HepG2 (cell line): ENCODE measurements around the gene SLC2A4. TPM values are rescaled to one million over a fixed set of nuclear protein-coding genes. Genes with fewer than 3 reads are reported as not detected.
A peak's percentile ranks its signal among the peaks of the same experiment; 100 is the strongest.

Source experiments
- ARHGAP35 ChIP-seq: sonication (generic); formaldehyde crosslinking; IDR thresholded peaks from 2 replicates; pipeline ENCODE4 v1.9.0; 2022; ENCODE audit warnings: mild to moderate bottlenecking, inconsistent platforms, moderate library complexity, missing genetic modification reagents, borderline replicate concordance
- ARNT ChIP-seq: fragments of 450-650 bp; IDR thresholded peaks from 2 replicates; pipeline ENCODE4 v1.6.1; 2017
- CREM ChIP-seq, 2 experiments: sonication (generic) in 1 of 2; formaldehyde crosslinking in 1 of 2; IDR thresholded peaks; 2 replicates each; pipeline versions ENCODE4 v1.4.0 to v1.6.1; 2016 to 2020; ENCODE audit warnings: antibody characterized with exemption in 1 of 2, mild to moderate bottlenecking in 1 of 2, missing genetic modification reagents in 1 of 2
- FIP1L1 ChIP-seq: fragments of 200-400 bp; formaldehyde crosslinking; IDR thresholded peaks from 2 replicates; pipeline ENCODE4 v1.6.1; 2018; ENCODE audit warnings: low read depth, mild to moderate bottlenecking, low read length, moderate library complexity, borderline replicate concordance; ENCODE audit not compliant: insufficient read depth
- KAT2B ChIP-seq: fragments of 150-350 bp; IDR thresholded peaks from 2 replicates; pipeline ENCODE4 v1.6.1; 2014; ENCODE audit warnings: low read depth, low read length, borderline replicate concordance
- KDM2A ChIP-seq: sonication (generic); formaldehyde crosslinking; IDR thresholded peaks from 2 replicates; pipeline ENCODE4 v1.4.0; 2020; ENCODE audit warnings: low read depth, missing genetic modification reagents, borderline replicate concordance
- RFX1 ChIP-seq: fragments of 450-650 bp; IDR thresholded peaks from 2 replicates; pipeline ENCODE4 v1.6.1; 2017
- SAFB2 ChIP-seq: sonication (generic); formaldehyde crosslinking; IDR thresholded peaks from 2 replicates; pipeline ENCODE4 v1.5.1; 2020; ENCODE audit warnings: missing genetic modification reagents, low read depth, mild to moderate bottlenecking, borderline replicate concordance
- SCMH1 ChIP-seq: sonication (generic); formaldehyde crosslinking; IDR thresholded peaks from 2 replicates; pipeline ENCODE4 v1.9.0; 2021; ENCODE audit warnings: missing genetic modification reagents, mild to moderate bottlenecking, borderline replicate concordance
- SMYD3 ChIP-seq: sonication (generic); formaldehyde crosslinking; IDR thresholded peaks from 2 replicates; pipeline ENCODE4 v1.8.1; 2023; ENCODE audit warnings: mild to moderate bottlenecking, missing genetic modification reagents
- WIZ ChIP-seq: sonication (generic); formaldehyde crosslinking; IDR thresholded peaks from 2 replicates; pipeline ENCODE4 v1.5.1; 2020; ENCODE audit warnings: mild to moderate bottlenecking, missing genetic modification reagents
- ZNF326 ChIP-seq: sonication (generic); formaldehyde crosslinking; IDR thresholded peaks from 2 replicates; pipeline ENCODE4 v1.4.0; 2020; ENCODE audit warnings: missing genetic modification reagents, borderline replicate concordance
- ZNF557 ChIP-seq: sonication (generic); formaldehyde crosslinking; IDR thresholded peaks from 2 replicates; pipeline ENCODE4 v1.4.0; 2020; ENCODE audit warnings: missing genetic modification reagents
- ZNF777 ChIP-seq: sonication (generic); formaldehyde crosslinking; IDR thresholded peaks from 2 replicates; pipeline ENCODE4 v1.4.0; 2020; ENCODE audit warnings: missing genetic modification reagents
- ZSCAN22 ChIP-seq: sonication (generic); formaldehyde crosslinking; IDR thresholded peaks from 2 replicates; pipeline ENCODE4 v1.4.0; 2020; ENCODE audit warnings: mild to moderate bottlenecking, missing genetic modification reagents
- polyA plus RNA-seq, 8 experiments: library from polyadenylated mRNA; depleted of rRNA in 3 of 8; stranded (reverse) in 7 of 8; unstranded in 1 of 8; fragments of >200 nt; fragmentation: Illumina TruSeq in 4 of 8; extraction: Trizol in 4 of 8; gene quantifications; 2 replicates each; pipeline versions ENCODE4 v1.2.1 to v1.2.3, GENCODE V29; 2011 to 2016; ENCODE audit warnings: low read depth in 4 of 8, missing spikeins in 1 of 8, mixed read lengths in 1 of 8; ENCODE audit not compliant: insufficient read depth in 1 of 8
- total RNA-seq, 5 experiments: library from RNA; depleted of rRNA; stranded (reverse); fragments of >200 nt; fragmentation: Illumina TruSeq; extraction: Trizol; gene quantifications; 2 replicates each; pipeline ENCODE4 v1.2.3, GENCODE V29; 2016; ENCODE audit warnings: low read depth in 1 of 5
- TF ChIP-seq, protein P1 (sequence below): sonication (generic); formaldehyde crosslinking; IDR thresholded peaks from 2 replicates; pipeline ENCODE4 v1.4.0; 2020; ENCODE audit warnings: missing genetic modification reagents, borderline replicate concordance
- TF ChIP-seq, protein P2 (sequence below): sonication (generic); formaldehyde crosslinking; IDR thresholded peaks from 2 replicates; pipeline ENCODE4 v1.5.1; 2020; ENCODE audit warnings: missing genetic modification reagents, mild to moderate bottlenecking, borderline replicate concordance
- TF ChIP-seq, protein P3 (sequence below): sonication (generic); formaldehyde crosslinking; IDR thresholded peaks from 2 replicates; pipeline ENCODE4 v1.4.0; 2020; ENCODE audit warnings: missing genetic modification reagents

SLC2A4 gene
- total and polyA plus RNA-seq, 2 of the 13 experiments (the other 11 are each of a cell fraction or from before 2014, with no cell fraction given): 4.9 to 5.8 TPM

- TF ChIP-seq, protein P1, sequence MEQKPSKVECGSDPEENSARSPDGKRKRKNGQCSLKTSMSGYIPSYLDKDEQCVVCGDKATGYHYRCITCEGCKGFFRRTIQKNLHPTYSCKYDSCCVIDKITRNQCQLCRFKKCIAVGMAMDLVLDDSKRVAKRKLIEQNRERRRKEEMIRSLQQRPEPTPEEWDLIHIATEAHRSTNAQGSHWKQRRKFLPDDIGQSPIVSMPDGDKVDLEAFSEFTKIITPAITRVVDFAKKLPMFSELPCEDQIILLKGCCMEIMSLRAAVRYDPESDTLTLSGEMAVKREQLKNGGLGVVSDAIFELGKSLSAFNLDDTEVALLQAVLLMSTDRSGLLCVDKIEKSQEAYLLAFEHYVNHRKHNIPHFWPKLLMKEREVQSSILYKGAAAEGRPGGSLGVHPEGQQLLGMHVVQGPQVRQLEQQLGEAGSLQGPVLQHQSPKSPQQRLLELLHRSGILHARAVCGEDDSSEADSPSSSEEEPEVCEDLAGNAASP (CRISPR knock-in tag): 0 out of 2 replicates have a peak, but pooled peaks have one; percentile 33
- TF ChIP-seq KAT2B (no peak), ZSCAN22 (CRISPR knock-in tag) (no peak), ARNT (no peak), CREM (IDR thresholded peaks at IDR 0.05) (peak; percentile 98), CREM (CRISPR knock-in tag; IDR thresholded peaks at IDR 0.05) (no peak), ZNF777 (CRISPR knock-in tag) (no peak), SMYD3 (no peak), RFX1 (no peak), FIP1L1 (peak; percentile 91; the same call in 1 of the 2 replicates), SAFB2 (CRISPR knock-in tag) (peak; percentile 89; the same call in 1 of the 2 replicates), KDM2A (CRISPR knock-in tag) (peak; percentile 79; the same call in 1 of the 2 replicates), WIZ (CRISPR knock-in tag) (0 out of 2 replicates have a peak, but pooled peaks have one; percentile 42), ZNF557 (CRISPR knock-in tag) (no peak), SCMH1 (CRISPR knock-in tag) (no peak), ZNF326 (no peak), ARHGAP35 (CRISPR knock-in tag) (peak; percentile 24; the same call in 1 of the 2 replicates)
- TF ChIP-seq, protein P2, sequence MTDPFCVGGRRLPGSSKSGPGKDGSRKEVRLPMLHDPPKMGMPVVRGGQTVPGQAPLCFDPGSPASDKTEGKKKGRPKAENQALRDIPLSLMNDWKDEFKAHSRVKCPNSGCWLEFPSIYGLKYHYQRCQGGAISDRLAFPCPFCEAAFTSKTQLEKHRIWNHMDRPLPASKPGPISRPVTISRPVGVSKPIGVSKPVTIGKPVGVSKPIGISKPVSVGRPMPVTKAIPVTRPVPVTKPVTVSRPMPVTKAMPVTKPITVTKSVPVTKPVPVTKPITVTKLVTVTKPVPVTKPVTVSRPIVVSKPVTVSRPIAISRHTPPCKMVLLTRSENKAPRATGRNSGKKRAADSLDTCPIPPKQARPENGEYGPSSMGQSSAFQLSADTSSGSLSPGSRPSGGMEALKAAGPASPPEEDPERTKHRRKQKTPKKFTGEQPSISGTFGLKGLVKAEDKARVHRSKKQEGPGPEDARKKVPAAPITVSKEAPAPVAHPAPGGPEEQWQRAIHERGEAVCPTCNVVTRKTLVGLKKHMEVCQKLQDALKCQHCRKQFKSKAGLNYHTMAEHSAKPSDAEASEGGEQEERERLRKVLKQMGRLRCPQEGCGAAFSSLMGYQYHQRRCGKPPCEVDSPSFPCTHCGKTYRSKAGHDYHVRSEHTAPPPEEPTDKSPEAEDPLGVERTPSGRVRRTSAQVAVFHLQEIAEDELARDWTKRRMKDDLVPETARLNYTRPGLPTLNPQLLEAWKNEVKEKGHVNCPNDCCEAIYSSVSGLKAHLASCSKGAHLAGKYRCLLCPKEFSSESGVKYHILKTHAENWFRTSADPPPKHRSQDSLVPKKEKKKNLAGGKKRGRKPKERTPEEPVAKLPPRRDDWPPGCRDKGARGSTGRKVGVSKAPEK (CRISPR knock-in tag): no peak
- TF ChIP-seq, protein P3, sequence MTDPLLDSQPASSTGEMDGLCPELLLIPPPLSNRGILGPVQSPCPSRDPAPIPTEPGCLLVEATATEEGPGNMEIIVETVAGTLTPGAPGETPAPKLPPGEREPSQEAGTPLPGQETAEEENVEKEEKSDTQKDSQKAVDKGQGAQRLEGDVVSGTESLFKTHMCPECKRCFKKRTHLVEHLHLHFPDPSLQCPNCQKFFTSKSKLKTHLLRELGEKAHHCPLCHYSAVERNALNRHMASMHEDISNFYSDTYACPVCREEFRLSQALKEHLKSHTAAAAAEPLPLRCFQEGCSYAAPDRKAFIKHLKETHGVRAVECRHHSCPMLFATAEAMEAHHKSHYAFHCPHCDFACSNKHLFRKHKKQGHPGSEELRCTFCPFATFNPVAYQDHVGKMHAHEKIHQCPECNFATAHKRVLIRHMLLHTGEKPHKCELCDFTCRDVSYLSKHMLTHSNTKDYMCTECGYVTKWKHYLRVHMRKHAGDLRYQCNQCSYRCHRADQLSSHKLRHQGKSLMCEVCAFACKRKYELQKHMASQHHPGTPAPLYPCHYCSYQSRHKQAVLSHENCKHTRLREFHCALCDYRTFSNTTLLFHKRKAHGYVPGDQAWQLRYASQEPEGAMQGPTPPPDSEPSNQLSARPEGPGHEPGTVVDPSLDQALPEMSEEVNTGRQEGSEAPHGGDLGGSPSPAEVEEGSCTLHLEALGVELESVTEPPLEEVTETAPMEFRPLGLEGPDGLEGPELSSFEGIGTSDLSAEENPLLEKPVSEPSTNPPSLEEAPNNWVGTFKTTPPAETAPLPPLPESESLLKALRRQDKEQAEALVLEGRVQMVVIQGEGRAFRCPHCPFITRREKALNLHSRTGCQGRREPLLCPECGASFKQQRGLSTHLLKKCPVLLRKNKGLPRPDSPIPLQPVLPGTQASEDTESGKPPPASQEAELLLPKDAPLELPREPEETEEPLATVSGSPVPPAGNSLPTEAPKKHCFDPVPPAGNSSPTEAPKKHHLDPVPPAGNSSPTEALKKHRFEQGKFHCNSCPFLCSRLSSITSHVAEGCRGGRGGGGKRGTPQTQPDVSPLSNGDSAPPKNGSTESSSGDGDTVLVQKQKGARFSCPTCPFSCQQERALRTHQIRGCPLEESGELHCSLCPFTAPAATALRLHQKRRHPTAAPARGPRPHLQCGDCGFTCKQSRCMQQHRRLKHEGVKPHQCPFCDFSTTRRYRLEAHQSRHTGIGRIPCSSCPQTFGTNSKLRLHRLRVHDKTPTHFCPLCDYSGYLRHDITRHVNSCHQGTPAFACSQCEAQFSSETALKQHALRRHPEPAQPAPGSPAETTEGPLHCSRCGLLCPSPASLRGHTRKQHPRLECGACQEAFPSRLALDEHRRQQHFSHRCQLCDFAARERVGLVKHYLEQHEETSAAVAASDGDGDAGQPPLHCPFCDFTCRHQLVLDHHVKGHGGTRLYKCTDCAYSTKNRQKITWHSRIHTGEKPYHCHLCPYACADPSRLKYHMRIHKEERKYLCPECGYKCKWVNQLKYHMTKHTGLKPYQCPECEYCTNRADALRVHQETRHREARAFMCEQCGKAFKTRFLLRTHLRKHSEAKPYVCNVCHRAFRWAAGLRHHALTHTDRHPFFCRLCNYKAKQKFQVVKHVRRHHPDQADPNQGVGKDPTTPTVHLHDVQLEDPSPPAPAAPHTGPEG: no peak
Measured at GRCh38 chr17:7239091-7240027, 42.2 kb upstream of the SLC2A4 start, which contains the start of gene PHF23 (continued).
